GM12878 (cell line): ENCODE results near the gene MCM3AP. TPM values are rescaled to one million over a fixed set of nuclear protein-coding genes. Genes with fewer than 3 reads are reported as not detected.

Experiments used
- CBX3 ChIP-seq: fragments of 200-600 bp; sonication (generic); IDR thresholded peaks from 2 replicates; pipeline ENCODE4 v1.6.1; 2016; ENCODE audit warnings: low read depth, borderline replicate concordance
- POLR2AphosphoS2 ChIP-seq: IDR thresholded peaks from 2 replicates; pipeline ENCODE4 v1.6.1; 2011; ENCODE audit warnings: low read depth, mild to moderate bottlenecking, low read length, improper control_type of control experiment, moderate library complexity
- polyA plus RNA-seq, 11 experiments: library from polyadenylated mRNA; depleted of rRNA in 4 of 11; unstranded in 6 of 11; stranded (reverse) in 5 of 11; fragments of >200 nt; fragmentation: Nextera tagmentation in 4 of 11; fragmentation: Illumina TruSeq in 1 of 11; extraction: Ambion mirVana in 4 of 11; extraction: Trizol in 1 of 11; gene quantifications; 1 replicate in 1 of 11; 2 replicates in 10 of 11; pipeline versions ENCODE4 v1.2.1 to v1.2.3, GENCODE V29; 2011 to 2016; ENCODE audit warnings: inconsistent platforms in 2 of 11, missing spikeins in 2 of 11, low read depth in 1 of 11
- total RNA-seq, 4 experiments: library from RNA; depleted of rRNA in 3 of 4; stranded (reverse); fragments of >200 nt in 3 of 4; fragmentation: Illumina TruSeq in 1 of 4; extraction: Trizol in 1 of 4; gene quantifications; 2 replicates each; pipeline versions ENCODE4 v1.2.1 to v1.2.3, GENCODE V29; 2013 to 2021
- TF ChIP-seq, protein P1 (sequence below): fragments of 450-650 bp; IDR thresholded peaks from 2 replicates; pipeline ENCODE4 v1.6.1; 2016; ENCODE audit warnings: mild to moderate bottlenecking, moderate library complexity, borderline replicate concordance
- TF ChIP-seq, protein P2 (sequence below): IDR thresholded peaks from 2 replicates; pipeline ENCODE4 v1.6.1; 2012; ENCODE audit warnings: low read length, inconsistent platforms
- TF ChIP-seq, protein P3 (sequence below): IDR thresholded peaks from 2 replicates; pipeline ENCODE4 v1.6.1; 2012; ENCODE audit warnings: mild to moderate bottlenecking, low read depth, low read length

MCM3AP gene
- total and polyA plus RNA-seq, 10 of the 15 experiments (the other 5 are each of a cell fraction or from before 2014, with no cell fraction given), result 6.1 to 95.7 (median 47.0) TPM

DNA sequence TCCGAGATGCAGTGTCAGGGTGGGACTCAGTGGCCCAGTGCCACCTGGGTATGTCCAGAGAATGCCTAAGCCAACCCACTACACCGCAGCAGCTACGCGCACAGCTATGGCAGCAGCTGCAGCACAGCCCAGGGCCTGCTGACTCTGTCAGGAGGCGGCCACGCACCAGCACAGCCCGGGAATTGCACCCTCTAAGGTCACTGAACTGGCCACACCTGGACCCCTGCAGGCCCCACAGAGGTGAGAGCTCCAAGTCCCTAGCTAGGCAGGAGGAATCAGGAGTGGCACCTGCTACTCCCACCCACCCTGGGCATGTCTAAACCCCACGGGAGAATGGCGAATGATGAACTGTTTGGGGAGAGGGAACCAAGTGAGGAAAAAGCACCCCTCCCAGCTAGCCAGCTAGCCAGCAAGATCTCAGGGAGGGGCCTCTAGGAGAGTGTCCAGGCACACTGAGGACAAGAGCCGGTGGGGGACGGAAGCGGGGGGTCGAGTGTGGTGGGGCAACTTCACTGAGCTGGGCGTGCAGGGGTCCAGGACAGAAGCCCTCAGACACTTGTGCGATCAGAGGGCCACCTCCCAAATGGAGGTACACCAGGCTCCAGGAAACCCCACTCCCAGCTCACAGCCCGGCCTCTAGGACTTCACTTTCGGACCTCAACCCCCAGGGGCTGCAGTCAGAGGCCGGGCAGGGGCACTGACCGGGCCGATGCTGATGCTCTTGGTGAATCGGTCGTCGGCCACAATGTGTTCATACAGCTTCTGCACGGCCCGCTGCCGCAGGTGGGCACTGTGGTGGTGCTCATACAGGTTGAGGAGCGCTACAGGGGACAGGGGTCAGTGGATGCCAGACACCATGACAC lies 70.7 kb downstream of the MCM3AP start (continued):
- TF ChIP-seq, protein P1, sequence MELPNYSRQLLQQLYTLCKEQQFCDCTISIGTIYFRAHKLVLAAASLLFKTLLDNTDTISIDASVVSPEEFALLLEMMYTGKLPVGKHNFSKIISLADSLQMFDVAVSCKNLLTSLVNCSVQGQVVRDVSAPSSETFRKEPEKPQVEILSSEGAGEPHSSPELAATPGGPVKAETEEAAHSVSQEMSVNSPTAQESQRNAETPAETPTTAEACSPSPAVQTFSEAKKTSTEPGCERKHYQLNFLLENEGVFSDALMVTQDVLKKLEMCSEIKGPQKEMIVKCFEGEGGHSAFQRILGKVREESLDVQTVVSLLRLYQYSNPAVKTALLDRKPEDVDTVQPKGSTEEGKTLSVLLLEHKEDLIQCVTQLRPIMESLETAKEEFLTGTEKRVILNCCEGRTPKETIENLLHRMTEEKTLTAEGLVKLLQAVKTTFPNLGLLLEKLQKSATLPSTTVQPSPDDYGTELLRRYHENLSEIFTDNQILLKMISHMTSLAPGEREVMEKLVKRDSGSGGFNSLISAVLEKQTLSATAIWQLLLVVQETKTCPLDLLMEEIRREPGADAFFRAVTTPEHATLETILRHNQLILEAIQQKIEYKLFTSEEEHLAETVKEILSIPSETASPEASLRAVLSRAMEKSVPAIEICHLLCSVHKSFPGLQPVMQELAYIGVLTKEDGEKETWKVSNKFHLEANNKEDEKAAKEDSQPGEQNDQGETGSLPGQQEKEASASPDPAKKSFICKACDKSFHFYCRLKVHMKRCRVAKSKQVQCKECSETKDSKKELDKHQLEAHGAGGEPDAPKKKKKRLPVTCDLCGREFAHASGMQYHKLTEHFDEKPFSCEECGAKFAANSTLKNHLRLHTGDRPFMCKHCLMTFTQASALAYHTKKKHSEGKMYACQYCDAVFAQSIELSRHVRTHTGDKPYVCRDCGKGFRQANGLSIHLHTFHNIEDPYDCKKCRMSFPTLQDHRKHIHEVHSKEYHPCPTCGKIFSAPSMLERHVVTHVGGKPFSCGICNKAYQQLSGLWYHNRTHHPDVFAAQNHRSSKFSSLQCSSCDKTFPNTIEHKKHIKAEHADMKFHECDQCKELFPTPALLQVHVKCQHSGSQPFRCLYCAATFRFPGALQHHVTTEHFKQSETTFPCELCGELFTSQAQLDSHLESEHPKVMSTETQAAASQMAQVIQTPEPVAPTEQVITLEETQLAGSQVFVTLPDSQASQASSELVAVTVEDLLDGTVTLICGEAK, result no peak
- TF ChIP-seq, protein P2, sequence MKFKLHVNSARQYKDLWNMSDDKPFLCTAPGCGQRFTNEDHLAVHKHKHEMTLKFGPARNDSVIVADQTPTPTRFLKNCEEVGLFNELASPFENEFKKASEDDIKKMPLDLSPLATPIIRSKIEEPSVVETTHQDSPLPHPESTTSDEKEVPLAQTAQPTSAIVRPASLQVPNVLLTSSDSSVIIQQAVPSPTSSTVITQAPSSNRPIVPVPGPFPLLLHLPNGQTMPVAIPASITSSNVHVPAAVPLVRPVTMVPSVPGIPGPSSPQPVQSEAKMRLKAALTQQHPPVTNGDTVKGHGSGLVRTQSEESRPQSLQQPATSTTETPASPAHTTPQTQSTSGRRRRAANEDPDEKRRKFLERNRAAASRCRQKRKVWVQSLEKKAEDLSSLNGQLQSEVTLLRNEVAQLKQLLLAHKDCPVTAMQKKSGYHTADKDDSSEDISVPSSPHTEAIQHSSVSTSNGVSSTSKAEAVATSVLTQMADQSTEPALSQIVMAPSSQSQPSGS, result no peak
- TF ChIP-seq, protein P3, sequence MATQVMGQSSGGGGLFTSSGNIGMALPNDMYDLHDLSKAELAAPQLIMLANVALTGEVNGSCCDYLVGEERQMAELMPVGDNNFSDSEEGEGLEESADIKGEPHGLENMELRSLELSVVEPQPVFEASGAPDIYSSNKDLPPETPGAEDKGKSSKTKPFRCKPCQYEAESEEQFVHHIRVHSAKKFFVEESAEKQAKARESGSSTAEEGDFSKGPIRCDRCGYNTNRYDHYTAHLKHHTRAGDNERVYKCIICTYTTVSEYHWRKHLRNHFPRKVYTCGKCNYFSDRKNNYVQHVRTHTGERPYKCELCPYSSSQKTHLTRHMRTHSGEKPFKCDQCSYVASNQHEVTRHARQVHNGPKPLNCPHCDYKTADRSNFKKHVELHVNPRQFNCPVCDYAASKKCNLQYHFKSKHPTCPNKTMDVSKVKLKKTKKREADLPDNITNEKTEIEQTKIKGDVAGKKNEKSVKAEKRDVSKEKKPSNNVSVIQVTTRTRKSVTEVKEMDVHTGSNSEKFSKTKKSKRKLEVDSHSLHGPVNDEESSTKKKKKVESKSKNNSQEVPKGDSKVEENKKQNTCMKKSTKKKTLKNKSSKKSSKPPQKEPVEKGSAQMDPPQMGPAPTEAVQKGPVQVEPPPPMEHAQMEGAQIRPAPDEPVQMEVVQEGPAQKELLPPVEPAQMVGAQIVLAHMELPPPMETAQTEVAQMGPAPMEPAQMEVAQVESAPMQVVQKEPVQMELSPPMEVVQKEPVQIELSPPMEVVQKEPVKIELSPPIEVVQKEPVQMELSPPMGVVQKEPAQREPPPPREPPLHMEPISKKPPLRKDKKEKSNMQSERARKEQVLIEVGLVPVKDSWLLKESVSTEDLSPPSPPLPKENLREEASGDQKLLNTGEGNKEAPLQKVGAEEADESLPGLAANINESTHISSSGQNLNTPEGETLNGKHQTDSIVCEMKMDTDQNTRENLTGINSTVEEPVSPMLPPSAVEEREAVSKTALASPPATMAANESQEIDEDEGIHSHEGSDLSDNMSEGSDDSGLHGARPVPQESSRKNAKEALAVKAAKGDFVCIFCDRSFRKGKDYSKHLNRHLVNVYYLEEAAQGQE, result no peak
- no peak for TF ChIP-seq CBX3
- TF ChIP-seq POLR2AphosphoS2, result no peak
